SK-N-SH treated with all-trans-retinoic acid at 6 μM for 48 hours (cell line): ENCODE measurements around the gene UNC80.

Experiments
- ARNTL ChIP-seq: fragments of 450-650 bp; formaldehyde crosslinking; IDR thresholded peaks from 2 replicates; pipeline ENCODE4 v1.5.0; 2020; ENCODE audit warnings: low read depth, mild to moderate bottlenecking, moderate library complexity, borderline replicate concordance
- BACH2 ChIP-seq: fragments of 250-450 bp; sonication (Bioruptor Pico); IDR thresholded peaks from 2 replicates; pipeline ENCODE4 v1.9.0; 2021; ENCODE audit warnings: mild to moderate bottlenecking, borderline replicate concordance
- GLIS3 ChIP-seq: fragments of 250-450 bp; sonication (Bioruptor Pico); IDR thresholded peaks from 2 replicates; pipeline ENCODE4 v1.5.0; 2020; ENCODE audit warnings: mild to moderate bottlenecking, moderate library complexity
- ISL1 ChIP-seq: fragments of 250-450 bp; sonication (Bioruptor Pico); IDR thresholded peaks from 2 replicates; pipeline ENCODE4 v2.1.2; 2022; ENCODE audit warnings: mild to moderate bottlenecking, moderate library complexity
- OSR1 ChIP-seq: fragments of 250-450 bp; sonication (Bioruptor Pico); IDR thresholded peaks from 2 replicates; pipeline ENCODE4 v1.8.0; 2022; ENCODE audit warnings: moderate library complexity, mild to moderate bottlenecking, inconsistent platforms
- POU6F1 ChIP-seq: fragments of 250-450 bp; sonication (Bioruptor Pico); IDR thresholded peaks from 2 replicates; pipeline ENCODE4 v1.8.0; 2021; ENCODE audit warnings: low read depth, mild to moderate bottlenecking, moderate library complexity, borderline replicate concordance
- SNAI2 ChIP-seq: fragments of 250-450 bp; sonication (Bioruptor Pico); IDR thresholded peaks from 2 replicates; pipeline ENCODE4 v1.5.0; 2020; ENCODE audit warnings: mild to moderate bottlenecking, moderate library complexity
- ZC3H10 ChIP-seq: fragments of 250-450 bp; sonication (Bioruptor Pico); IDR thresholded peaks from 2 replicates; pipeline ENCODE4 v1.5.1; 2021; ENCODE audit warnings: mild to moderate bottlenecking, moderate library complexity
- ZFP30 ChIP-seq: fragments of 450-650 bp; formaldehyde crosslinking; IDR thresholded peaks from 2 replicates; pipeline ENCODE4 v1.5.0; 2022; ENCODE audit warnings: mild to moderate bottlenecking, moderate library complexity
- TF ChIP-seq, protein P1 (sequence below): fragments of 250-450 bp; sonication (Bioruptor Pico); IDR thresholded peaks from 2 replicates; pipeline ENCODE4 v1.8.0; 2020; ENCODE audit warnings: mild to moderate bottlenecking, moderate library complexity, borderline replicate concordance

DNA sequence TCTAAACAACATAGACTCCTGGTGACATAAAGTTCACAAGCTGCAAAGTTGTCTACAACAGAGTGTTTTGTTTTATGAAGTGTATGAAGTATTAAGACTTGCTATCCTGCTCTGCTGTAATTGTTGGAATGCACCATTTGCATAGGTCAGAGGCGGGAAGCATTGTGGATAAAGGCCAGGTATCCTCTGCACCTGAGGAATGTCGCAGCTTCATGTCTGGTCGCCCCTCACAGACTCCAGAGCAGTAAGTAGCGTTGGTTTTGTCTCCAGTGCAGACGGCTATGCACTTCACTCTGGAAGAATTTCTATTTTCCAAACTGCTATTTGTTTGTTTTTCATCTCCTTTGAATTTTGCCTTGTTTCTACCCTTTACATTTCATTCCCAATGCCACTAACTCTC lies 63.1 kb downstream of the UNC80 start:
- TF ChIP-seq ARNTL (CRISPR knock-in tag) (no peak), POU6F1 (no peak), SNAI2 (CRISPR knock-in tag) (no peak), ZFP30 (CRISPR knock-in tag) (no peak), BACH2 (CRISPR knock-in tag) (no peak), GLIS3 (no peak), ISL1 (CRISPR knock-in tag) (no peak), ZC3H10 (CRISPR knock-in tag) (no peak), OSR1 (CRISPR knock-in tag) (no peak)
- TF ChIP-seq, protein P1, sequence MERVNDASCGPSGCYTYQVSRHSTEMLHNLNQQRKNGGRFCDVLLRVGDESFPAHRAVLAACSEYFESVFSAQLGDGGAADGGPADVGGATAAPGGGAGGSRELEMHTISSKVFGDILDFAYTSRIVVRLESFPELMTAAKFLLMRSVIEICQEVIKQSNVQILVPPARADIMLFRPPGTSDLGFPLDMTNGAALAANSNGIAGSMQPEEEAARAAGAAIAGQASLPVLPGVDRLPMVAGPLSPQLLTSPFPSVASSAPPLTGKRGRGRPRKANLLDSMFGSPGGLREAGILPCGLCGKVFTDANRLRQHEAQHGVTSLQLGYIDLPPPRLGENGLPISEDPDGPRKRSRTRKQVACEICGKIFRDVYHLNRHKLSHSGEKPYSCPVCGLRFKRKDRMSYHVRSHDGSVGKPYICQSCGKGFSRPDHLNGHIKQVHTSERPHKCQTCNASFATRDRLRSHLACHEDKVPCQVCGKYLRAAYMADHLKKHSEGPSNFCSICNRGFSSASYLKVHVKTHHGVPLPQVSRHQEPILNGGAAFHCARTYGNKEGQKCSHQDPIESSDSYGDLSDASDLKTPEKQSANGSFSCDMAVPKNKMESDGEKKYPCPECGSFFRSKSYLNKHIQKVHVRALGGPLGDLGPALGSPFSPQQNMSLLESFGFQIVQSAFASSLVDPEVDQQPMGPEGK (CRISPR knock-in tag) = no peak
